ENCODE results near the gene CACNB2. TPM values are rescaled to one million over a fixed set of nuclear protein-coding genes. Genes with fewer than 3 reads are reported as not detected.

Gene CACNB2
- total RNA-seq = 10 to 100 TPM in 1 of 2 donors, 1 to 10 TPM in 1; 5.1 to 23.9 TPM
- 1 to 10 TPM in 1 of 2 donors, under 1 TPM in 1; 0.90 to 2.2 TPM for polyA plus RNA-seq
- long read RNA-seq, donor 1 = 0 reads
- long read RNA-seq, donor 2 = 0 reads
- long read RNA-seq, donor 3 = 0 reads
- long read RNA-seq, donor 4 = 0 reads
- long read RNA-seq, donor 5, partial matches to known transcripts = 0 of 1 reads
- long read RNA-seq, donor 5, other reads (novel, unspliced or antisense) = 0 of 1 reads

DNA sequence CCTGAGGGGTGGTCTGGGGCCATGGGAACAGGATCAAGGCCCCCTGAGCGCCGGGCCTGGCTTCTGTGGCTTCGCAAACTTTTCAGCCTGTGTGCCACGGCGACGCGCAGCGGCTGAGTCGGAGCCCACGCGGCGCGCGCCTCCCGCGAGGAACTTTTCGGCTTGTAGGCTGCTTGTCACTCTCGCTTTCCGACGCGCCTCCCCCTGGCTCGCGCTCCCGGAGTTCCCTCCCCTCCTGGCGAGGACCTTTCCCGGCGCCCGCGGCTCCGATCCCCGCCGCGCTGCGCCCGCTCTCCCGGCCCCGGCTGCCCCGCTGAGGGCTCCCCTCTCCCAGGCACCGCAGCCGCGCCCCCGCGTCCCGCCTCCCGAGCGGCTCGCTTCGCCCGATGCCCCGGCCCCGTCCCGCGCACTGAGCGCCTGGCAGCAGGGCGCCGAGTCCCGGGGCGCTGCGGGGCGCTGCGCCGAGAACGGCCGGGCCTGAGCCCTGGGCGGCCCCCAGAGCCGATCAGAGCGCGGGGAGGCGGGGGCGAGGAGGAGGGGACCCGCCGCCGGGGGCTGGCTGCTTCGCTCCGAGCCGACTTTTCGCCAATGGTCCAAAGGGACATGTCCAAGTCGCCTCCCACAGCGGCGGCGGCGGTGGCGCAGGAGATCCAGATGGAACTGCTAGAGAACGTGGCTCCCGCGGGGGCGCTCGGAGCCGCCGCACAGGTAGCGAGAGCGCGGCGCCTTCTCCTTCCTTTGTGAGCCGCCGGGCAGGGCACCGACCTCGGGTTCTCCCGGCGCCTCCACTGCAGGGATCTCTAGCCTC is at the start of gene CACNB2:
CACNB2 (plus strand) TSS at position 276 of the 808 bp plus-strand sequence.
- WGBS, 2 donors = 0 to 1% methylated on average over 54 to 100 of the region's 100 CpGs
- H3K4me1 ChIP-seq (ENCODE audit: control insufficient read depth in 5 of 5, insufficient read depth in 5 of 5, low read length in 5 of 5) = peaks cover 0 to 29% (median 9%) of the 10 kb centered on the region in 5 donors
- peaks cover 0 to 12% (median 0%) of the 10 kb centered on the region in 3 donors for H3K27me3 ChIP-seq (ENCODE audit: control insufficient read depth in 3 of 3, insufficient read depth in 3 of 3, low read length in 2 of 3)
- peak within 1 kb of the TSS; percentile 55 to 74 for H3K27ac ChIP-seq (ENCODE audit: low read depth in 1 of 2, low read length in 1 of 2)
- DNase-seq (peak; percentile 88 to 94 (median 88)), ATAC-seq (ENCODE audit: insufficient read depth, low FRiP score) (peak; percentile 37)
- H3K36me3 ChIP-seq (ENCODE audit: control insufficient read depth in 4 of 4, insufficient read depth in 4 of 4, low read length in 4 of 4) = no peaks in the 10 kb centered on the region
- H3K4me3 ChIP-seq = peak within 1 kb of the TSS; percentile 37
- H3K9ac ChIP-seq (ENCODE audit: insufficient read depth in 1 of 2, low read length in 2 of 2) = peak within 1 kb of the TSS; percentile 26 to 88
- no peak for TF ChIP-seq CTCF (IDR thresholded peaks at IDR 0.05; ENCODE audit: control extremely low read depth, extremely low read depth)
- H3K9me3 ChIP-seq (ENCODE audit: control insufficient read depth in 4 of 4, insufficient read depth in 3 of 4, low read length in 3 of 4) = peaks cover 0 to 3% (median 0%) of the 10 kb centered on the region in 4 donors

- no peak for TF ChIP-seq CTCF (IDR thresholded peaks at IDR 0.05; ENCODE audit: control extremely low read depth, extremely low read depth)
- 90 to 91% methylated on average over 4 of the region's 4 CpGs for WGBS, 2 donors
- DNase-seq = no peak
Measured at GRCh38 chr10:18094332-18094731, 45.9 kb upstream of the CACNB2 start.

DNA sequence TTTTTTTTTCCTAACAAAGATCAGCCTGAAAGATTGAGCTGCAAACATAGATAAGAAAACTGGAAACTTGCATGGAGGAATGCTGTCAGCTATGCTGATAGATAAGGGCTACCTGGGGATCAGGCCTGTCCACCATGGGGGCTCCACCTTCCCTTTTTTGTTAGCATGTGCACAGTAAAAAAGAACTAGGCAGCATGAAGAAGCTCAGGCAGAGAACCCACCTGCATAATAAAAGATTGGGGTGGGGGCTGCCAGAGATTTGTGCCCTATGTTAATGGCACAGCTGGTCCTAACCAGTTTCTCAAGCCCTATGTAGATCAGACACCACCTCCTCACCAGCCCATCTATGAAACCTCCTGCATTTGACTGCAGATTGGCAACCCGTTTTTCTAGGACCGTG is 45.4 kb upstream of the CACNB2 start:
- DNase-seq (no peak), ATAC-seq (ENCODE audit: insufficient read depth, low FRiP score) (no peak)
- no peaks in the 10 kb centered on the region for H3K9me3 ChIP-seq (ENCODE audit: control insufficient read depth in 4 of 4, insufficient read depth in 3 of 4, low read length in 3 of 4)
- H3K4me3 ChIP-seq = no peak overlapping the region
- peaks cover 0 to 4% (median 0%) of the 10 kb centered on the region in 5 donors for H3K4me1 ChIP-seq (ENCODE audit: control insufficient read depth in 5 of 5, insufficient read depth in 5 of 5, low read length in 5 of 5)
- no peaks in the 10 kb centered on the region for H3K36me3 ChIP-seq (ENCODE audit: control insufficient read depth in 4 of 4, insufficient read depth in 4 of 4, low read length in 4 of 4)
- no peaks in the 10 kb centered on the region for H3K27me3 ChIP-seq (ENCODE audit: control insufficient read depth in 3 of 3, insufficient read depth in 3 of 3, low read length in 2 of 3)
- no peak for TF ChIP-seq CTCF (IDR thresholded peaks at IDR 0.05; ENCODE audit: control extremely low read depth, extremely low read depth)
- 88 to 92% methylated on average over 2 of the region's 2 CpGs for WGBS, 2 donors
- H3K27ac ChIP-seq (ENCODE audit: low read depth in 1 of 2, low read length in 1 of 2) = no peak overlapping the region
- no peak overlapping the region for H3K9ac ChIP-seq (ENCODE audit: insufficient read depth in 1 of 2, low read length in 2 of 2)

More at GRCh38 chr10:18094332-18094731, 45.9 kb upstream of the CACNB2 start:
- no peak overlapping the region for H3K9ac ChIP-seq (ENCODE audit: insufficient read depth in 1 of 2, low read length in 2 of 2)
- no peaks in the 10 kb centered on the region for H3K36me3 ChIP-seq (ENCODE audit: control insufficient read depth in 4 of 4, insufficient read depth in 4 of 4, low read length in 4 of 4)
- no peaks in the 10 kb centered on the region for H3K27me3 ChIP-seq (ENCODE audit: control insufficient read depth in 3 of 3, insufficient read depth in 3 of 3, low read length in 2 of 3)
- H3K27ac ChIP-seq (ENCODE audit: low read depth in 1 of 2, low read length in 1 of 2) = no peak overlapping the region
- ATAC-seq (ENCODE audit: insufficient read depth, low FRiP score) = no peak
- H3K4me1 ChIP-seq (ENCODE audit: control insufficient read depth in 5 of 5, insufficient read depth in 5 of 5, low read length in 5 of 5) = peaks cover 0 to 4% (median 0%) of the 10 kb centered on the region in 5 donors
- no peaks in the 10 kb centered on the region for H3K9me3 ChIP-seq (ENCODE audit: control insufficient read depth in 4 of 4, insufficient read depth in 3 of 4, low read length in 3 of 4)
- no peak overlapping the region for H3K4me3 ChIP-seq

All from lung (tissue), 16 donors.